Endometrial microvascular endothelial cells (primary cell): ENCODE data around the gene ULK2. TPM values are rescaled to one million over a fixed set of nuclear protein-coding genes. Genes with fewer than 3 reads are reported as not detected.

Source experiments
- in situ Hi-C: cut with HindIII; loops from 2 replicates; pipeline ENCODE4 v1.10.0; 2017; ENCODE audit warnings: low sequenced_read_pairs, low pct_unique_long_range_greater_than_20kb; ENCODE audit errors: inconsistent ontology term
- total RNA-seq: library from RNA; depleted of rRNA; stranded (reverse); fragments of >200 nt; gene quantifications from one replicate; pipeline ENCODE4 v1.2.3, GENCODE V29; 2015; ENCODE audit errors: inconsistent ontology term

ULK2 gene
- total RNA-seq, 1 donor from 2014 or later = 9.1 TPM

DNA sequence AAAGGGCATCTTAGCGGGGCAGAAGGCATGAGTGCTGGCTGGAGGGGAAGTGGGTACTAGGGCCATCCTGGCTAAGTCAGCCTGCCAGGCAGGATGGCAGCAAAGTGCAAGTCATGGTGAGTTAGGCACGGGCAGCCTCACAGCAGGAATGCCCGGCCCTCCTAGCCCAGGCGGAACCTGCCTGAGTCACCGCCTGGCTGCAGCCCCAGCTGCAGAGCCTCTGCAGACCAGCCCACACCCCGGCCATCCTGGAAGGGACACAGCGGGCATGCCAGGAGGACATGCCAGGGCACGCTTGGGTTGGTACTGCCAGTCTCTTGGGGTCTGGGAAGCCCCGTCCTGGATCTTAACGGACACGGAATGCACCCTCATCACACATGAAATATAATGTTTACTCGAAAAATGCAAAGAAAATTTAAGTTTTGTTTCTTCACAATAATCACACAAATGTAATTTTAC is 114.7 kb downstream of the ULK2 start:
- in situ Hi-C loops = no loop called here

GRCh38 chr17:19752216-19753050 is 115.3 kb downstream of the ULK2 start:
- in situ Hi-C loops = no loop called here

GRCh38 chr17:19750835-19751234 is 116.9 kb downstream of the ULK2 start:
- in situ Hi-C loops = no loop called here

DNA sequence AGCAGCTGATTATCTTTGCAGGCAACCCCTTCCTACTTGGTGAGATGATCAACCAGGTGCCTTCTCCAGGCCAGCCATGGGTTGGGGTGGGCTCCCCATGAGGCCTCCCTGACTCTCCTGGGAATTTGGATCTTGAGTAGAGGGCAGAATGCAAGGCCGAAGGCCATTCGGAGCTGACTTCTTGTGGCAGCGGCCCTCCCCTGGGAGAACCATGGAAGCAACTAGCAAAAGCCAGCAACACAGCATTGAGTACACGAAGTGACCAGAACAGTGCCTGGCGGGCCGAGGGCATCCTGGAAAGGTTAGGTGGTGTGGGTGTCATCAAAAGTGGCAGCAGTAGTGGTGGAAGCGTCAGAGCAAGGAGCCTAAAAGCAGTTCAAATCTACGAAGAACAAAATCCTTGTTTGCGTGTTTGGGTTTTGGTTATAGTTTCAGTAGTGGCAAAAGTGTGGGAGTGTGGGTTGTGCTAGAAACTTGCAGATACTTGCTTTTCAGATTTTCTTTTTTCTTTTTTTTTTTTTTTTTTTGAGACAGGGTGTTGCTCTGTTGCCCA is 117.6 kb downstream of the ULK2 start:
- in situ Hi-C loops = no loop called here

GRCh38 chr17:19748807-19749193 is 118.9 kb downstream of the ULK2 start:
- in situ Hi-C loops = no loop called here

DNA sequence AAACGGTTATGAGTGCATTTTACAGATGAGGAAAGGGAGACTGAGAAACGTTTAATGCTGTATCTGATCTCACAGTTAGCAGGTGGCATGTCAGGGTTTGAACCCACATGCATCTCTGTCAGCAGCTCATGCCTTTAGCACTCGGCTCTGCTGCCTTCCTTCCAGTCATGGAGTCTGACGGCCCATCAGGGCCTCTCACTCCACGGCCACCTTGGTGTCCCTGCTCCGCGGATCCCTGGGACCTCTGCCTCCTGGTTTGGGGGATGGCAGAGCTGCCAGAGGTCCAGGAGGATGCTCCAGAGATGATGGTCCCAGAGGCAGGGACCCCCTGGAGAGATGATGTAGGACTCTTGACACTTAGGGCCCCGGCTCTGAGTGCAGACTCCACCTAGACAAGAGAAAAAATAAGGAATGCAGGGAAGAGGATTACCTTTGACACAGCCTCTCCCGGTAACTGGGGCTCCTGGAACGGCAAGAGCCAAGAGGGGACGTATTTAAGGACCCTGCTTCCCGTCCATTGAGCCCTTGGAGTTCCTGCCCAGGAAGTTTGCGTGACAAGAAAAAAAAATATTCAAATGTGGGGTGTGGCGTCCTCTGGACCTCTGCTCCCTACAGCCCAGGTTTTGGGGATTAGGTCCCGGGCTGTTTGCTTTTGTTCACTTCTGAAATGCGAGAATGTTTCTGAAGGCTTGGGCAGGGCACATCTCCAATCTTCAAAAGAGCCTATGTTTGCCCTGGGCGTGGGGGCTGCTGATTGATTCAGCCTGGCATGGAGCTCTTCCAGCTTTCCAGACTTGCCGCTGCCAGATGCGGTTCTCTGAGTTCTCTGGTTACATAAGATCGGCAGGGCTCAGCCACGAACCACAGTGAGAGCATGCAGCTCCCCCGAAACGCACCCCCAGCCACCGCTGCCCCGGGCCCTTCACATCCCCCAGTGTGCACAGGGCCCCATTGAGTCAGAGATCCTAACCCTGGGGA is 119.6 kb downstream of the ULK2 start, which contains the start of gene ALDH3A1:
TSS of gene ALDH3A1 (minus strand) at position 470 of the 978 bp plus-strand sequence. CDS start 3,169 bp downstream, outside the sequence.
- in situ Hi-C loops = no loop called here

GRCh38 chr17:19747159-19747719 is 120.5 kb downstream of the ULK2 start:
- in situ Hi-C loops = no loop called here

DNA sequence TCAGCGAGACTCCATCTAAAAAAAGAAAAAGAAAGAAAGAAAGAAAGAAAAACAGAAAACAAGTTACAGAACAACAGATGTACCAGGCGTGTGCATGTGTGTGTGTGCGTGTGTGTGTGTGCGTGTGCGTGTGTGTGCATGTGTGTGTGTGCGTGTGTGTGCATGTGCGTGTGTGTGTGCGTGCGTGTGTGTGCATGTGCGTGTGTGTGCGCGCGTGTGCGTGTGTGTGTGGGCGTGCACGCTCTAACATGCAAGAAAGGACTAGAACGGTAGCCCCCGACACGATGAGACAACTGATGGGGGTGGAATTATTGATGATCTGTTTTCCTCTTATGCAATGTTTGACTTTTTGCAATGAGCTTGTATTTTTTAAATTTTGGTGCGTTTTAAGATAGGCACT is 121.2 kb downstream of the ULK2 start:
- in situ Hi-C loops = no loop called here

DNA sequence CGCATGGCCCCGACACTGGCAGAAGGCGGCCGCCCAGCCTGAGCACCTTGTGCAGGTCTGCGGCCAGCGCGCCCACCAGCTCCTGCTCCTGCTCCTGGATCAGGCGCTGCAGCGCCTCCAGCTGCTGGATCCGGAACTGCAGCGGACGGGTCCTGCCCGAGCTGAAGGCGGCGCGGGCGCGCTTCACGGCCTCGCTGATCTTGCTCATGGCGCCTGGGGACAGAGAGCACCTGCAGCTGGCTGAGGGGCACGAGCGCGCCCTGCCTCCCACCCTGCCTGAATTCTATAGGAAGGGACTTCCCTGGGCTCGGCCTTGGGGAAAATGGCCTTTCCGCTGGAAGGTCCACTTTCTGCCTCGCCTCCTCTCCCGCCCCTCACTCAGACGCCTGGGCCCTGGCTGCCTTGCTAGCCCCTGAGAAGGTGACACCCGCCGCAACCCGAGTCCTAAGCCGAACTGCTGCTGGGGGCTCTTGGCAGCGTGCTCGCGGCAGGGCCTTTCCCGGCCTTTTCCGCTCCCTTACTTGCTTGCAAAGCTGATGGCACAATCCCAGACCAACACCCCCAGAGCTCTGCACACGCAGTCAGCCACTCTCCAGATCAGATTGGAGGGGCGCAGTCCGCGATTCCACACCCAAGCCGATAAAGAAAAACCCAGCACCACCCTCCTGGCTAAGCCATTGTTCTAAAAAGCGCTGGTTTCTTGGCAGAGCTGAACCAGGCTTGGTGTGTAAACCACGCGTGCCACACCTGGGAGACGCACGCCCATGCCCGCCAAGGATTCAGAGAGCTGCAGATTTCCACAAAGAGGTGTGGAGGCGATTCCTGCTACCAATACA is 122.6 kb downstream of the ULK2 start:
- in situ Hi-C loops = no loop called here

GRCh38 chr17:19744492-19744891 is 123.2 kb downstream of the ULK2 start:
- in situ Hi-C loops = no loop called here

GRCh38 chr17:19743101-19744100 is 124.3 kb downstream of the ULK2 start:
- in situ Hi-C loops = no loop called here

DNA sequence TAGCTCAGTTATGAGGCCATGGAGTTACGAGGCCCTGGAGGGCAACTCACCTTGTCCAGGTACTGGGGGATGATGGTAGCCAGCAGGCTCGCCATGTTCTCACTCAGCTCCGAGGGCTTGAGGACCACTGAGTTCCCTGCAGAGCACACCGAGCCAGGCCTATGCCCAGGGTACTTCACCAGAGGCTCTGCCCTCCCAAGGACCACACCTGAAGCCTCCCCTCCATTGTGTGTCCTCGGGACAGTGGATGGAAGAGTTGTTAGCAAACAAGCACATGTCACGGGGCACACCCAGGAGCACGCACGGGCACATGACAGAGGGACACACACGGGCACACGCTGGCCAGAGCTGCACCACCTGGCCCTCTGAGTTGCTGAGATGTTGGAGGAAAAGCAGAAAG is 125.2 kb downstream of the ULK2 start:
- in situ Hi-C loops = no loop called here

DNA sequence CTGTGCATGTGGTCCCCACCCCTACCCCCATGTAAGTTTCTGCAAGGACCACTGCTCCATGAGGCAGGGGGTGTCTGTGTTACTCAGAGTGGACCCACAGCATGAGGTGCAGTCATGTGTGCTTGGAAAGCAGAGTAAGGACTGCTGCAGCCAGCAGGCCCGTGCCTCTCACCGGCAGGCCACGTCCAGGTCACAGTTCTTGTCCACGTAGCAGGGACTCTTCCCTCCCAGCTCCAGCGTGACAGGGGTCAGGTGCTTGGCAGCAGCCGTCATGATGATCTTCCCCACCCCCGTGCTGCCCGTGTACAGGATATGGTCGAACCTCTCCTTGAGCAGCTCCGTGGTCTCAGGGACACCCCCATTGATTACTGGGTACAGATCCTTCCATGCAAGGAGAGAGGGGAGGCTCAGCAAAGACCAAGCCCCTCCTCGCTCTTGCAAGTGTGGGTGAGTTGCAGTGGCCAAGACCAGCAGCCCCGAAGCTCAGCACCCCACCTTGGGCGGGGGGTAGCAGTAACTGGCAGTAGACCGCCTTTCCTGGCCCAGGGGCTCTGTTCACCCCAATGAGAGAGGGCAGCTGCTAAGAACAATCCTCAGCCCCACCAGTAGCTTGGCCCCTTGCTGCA is 125.8 kb downstream of the ULK2 start:
- in situ Hi-C loops = no loop called here

GRCh38 chr17:19740933-19741332 is 126.8 kb downstream of the ULK2 start:
- in situ Hi-C loops = no loop called here

DNA sequence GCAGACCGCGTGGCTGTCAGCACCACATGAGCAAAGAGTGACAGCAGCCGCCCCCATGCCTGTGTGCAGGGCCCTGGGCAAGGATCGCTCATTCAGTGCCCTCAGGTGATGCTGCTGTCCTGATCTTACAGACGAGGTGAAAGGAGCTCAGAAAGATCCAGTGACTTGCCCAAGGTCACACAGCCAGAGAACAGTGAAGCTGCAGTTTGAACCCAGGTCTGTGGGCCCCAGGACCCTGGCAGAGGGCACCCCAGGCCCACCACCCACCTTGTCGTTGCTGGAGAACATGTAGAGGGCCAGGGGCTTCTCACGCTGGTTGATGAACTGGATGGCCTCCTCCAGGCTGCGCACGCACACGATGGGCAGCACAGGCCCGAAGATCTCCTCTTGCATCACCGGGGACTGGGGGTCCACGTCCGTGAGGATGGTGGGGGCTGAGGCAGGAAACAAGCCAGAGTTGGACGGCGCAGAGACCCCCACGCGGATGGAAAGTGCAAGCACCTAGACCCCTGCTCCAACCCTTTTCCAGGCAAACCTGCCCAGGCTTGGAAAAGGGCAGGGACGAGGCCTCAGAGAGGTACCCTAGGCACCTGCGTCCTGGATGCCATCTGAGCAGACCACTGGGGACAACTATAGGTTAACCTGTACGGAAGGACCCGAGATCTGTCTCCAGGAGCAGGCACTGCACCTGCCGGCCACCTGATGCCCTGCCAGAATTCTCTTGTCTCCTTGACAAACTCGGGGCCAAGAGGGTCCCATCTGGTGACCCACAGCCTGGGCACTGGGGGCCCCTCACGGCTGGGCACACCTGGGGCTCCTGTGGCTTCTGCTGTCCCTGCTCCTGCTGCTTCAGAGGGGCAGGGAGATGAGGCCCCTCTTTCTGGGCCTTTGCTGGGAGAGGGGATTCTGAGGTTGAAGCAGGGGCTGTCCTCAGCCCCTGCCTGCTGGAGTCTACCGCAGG is 128.2 kb downstream of the ULK2 start:
- in situ Hi-C loops = no loop called here

DNA sequence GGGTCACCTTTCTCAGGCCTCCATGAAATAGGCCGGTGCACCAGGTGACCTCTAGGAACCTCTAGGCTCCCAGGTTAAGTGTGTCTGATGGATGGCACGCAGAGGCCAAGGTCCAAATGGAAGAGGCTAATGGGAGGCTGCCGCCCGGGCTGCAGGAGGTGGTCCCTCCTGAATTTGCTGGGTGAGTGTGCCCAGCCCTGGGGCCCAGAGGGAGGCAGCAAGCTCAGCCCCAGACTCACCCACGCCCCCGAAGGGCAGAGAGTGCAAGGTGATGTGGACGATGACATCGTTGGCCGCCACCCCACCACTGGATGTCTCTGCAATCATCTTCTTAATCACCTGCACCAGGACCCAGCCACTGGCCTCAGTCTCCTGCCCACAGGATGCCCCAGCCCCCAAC is 129.0 kb downstream of the ULK2 start:
- in situ Hi-C loops = no loop called here
